Dedifferentiated amniotic fluid mesenchymal stem cell (primary cell): ENCODE data around the gene SPACA6.
"Not testable (repeated sequence)": the region's sequence is repeated elsewhere in the genome, so short reads cannot be mapped to it uniquely, and the experiment has no call there.

Experiments
- DNase-seq: peaks from one replicate; pipeline ENCODE4 v3.0.0-alpha.2; 2016; ENCODE audit errors: extremely low spot score

Gene SPACA6

GRCh38 chr19:51733742-51734522 is 40.8 kb downstream of the SPACA6 start:
- no peak for DNase-seq

- no peak for DNase-seq
These were observed 42.8 kb downstream of the SPACA6 start for GRCh38 chr19:51735759-51736449.

DNA sequence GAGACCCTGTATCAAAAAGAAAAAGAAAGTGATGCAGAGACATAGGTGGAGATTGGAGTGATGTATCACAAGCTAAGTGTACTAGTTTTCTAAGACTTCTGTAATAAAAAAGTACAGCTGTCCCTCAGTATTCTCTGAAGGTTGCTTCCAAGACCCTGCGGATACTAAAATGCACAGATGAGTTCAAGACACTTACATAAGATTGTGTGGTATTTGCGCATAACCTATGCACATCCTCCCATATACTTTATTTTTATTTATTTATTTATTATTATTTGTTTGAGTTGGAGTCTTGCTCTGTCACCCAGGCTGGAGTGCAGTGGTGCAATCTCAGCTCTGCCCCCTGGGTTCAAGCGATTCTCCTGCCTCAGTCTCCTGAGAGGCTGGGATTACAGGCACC is 44.3 kb downstream of the SPACA6 start:
- DNase-seq: no peak

DNA sequence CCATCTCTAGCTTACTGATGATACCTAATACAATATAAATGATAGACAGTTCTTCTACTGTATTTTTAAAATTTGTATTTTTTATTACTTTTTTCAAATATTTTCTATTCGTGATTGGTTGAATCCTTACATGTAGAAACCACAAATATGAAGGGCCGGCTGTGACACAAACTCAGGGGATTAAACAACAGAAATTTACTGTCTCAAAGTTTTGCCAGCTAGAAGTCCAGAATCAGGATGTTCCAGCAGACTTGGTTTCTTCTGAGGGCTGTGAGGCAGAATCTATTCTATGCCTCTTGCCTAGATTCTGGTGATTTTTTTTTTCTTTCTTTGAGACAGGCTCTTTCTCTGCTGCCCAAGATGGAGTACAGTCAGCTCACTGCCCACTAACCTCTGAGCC is 44.8 kb downstream of the SPACA6 start:
- no peak for DNase-seq

DNA sequence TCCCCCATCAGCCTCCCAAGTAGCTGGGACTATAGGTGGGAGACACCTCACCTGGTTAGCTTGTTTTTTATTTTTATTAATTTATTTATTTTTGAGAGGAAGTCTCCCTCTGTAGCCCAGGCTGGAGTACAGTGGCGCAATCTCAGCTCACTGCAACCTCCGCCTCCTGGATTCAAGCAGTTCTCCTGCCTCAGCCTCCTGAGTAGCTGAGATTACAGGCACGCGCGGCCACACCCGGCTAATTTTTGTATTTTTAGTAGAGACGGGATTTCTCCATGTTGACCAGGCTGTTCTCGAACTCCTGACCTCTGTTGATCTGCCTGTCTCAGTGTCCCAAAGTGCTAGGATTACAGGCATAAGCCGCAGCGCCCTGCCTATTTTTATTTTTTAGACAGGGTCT is 45.4 kb downstream of the SPACA6 start:
- not testable (repeated sequence) for DNase-seq

- DNase-seq: no peak
These were observed 46.5 kb downstream of the SPACA6 start for GRCh38 chr19:51739466-51740213.

DNA sequence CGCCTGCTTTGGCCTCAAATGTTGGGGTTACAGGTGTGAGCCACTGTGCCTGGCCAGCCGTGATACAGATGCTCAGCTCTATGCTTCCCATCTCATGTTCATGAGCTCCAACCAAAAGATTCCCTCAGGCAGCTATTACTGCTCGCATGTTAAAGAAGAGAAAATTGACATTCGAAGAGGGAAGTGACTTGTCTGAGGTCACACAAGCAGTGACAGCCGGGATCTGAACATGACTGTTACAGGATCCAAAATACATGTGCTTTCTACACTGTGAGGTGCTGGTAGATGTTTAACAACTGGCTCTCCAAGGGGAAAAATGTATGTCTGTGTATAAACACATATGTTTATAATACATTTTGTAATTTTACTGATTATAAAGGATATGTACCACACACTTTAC is 47.2 kb downstream of the SPACA6 start:
- DNase-seq: no peak

GRCh38 chr19:51742789-51743188 is 49.7 kb downstream of the SPACA6 start:
- no peak for DNase-seq

- no peak for DNase-seq
These were observed 50.3 kb downstream of the SPACA6 start for GRCh38 chr19:51743405-51743804.

DNA sequence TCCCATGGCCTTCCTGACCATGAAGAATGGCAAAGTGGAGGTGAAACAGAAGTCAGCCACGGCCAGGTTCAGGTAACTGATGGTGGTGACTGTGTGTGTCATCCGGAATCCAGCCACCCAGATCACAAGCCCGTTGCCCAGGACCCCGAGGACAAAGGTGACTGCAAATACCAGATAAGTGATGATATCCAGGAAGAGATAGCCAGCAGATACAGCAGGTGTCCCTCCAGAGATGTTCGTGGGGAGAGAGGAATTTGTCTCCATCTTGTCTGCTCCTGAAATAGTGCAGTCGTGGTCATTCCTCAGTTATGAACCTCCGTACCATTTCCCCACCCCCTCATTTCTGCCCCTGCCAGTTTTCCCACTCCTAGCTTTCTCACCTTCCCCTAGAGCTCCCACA is 53.6 kb downstream of the SPACA6 start:
- DNase-seq: no peak

- no peak for DNase-seq
These were observed 56.8 kb downstream of the SPACA6 start for GRCh38 chr19:51749979-51750378.

GRCh38 chr19:51750400-51751094 is 57.4 kb downstream of the SPACA6 start:
- no peak for DNase-seq

DNA sequence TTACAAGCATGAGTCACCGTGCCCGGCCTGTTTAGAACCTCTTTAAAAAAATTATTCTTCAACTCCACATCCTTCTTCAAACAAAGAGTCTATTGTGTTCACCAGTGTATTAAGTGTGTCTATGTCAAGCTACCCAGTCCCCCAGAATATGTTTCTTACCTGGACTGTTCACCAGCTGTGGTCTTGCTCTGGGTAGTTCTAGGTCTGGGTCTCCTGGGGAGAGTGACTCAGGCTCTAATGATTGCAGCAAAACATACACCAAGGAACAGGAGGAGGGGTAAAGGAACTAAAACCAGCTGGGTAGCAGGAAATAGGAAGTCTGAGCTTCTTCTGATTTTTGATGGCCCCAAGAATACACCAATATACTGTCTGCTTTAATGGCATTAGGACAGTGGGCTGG is 58.5 kb downstream of the SPACA6 start, which contains the start of gene FPR1:
FPR1 (minus strand) TSS at position 224 of the 400 bp plus-strand sequence. CDS start 4,884 bp downstream, outside the sequence.
- no peak for DNase-seq

DNA sequence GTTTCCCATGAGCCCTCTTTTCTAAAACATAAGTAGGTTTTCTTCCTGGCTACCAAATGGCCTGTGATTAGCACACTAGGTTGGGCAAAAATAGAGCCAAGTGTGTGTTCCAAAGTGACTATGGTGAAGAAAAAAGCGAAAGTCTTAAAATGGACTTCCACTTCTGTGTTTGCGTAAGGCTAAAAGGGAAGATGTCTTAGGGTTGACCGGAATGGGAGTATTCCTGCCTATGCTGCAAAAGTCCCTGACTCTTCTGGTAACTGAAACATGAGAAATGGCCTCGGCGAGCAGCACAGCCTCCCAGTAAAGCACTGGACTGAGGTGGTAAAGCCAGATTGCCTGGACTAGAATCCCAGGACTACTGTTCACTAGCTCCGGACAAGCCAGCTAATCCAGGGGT is 61.0 kb downstream of the SPACA6 start:
- no peak for DNase-seq

DNA sequence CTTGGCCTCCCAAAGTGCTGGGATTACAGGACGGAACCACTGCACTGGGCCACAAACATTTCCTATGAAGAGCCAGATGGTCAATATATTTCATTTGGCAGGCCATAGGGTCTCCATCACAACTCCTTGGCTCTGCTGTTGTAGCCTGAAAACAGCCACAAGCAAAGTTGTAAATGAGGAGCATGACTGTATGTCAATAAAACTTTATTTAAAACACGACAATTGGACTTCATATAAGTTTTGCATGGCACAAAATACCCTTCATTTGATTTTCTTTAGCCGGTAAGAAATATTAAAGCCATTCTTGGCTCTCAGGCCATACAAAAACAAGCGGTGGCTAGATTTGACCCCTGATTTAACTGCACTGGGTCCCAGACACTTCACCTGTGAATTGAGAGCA is 61.6 kb downstream of the SPACA6 start:
- DNase-seq: no peak
